Neural cell (in vitro differentiated cells): ENCODE results near the gene NKAIN2. TPM values are rescaled to one million over a fixed set of nuclear protein-coding genes. Genes with fewer than 3 reads are reported as not detected.

Experiments
- H2AFZ ChIP-seq: fragments of 200-600, 300-800 bp; sonication (generic), shearing (Covaris generic); 2 replicates; pipeline ENCODE4 v1.6.0; 2014; ENCODE audit warnings: low read depth, mild to moderate bottlenecking, antibody characterized with exemption, low read length, moderate library complexity
- H3F3A ChIP-seq: fragments of 200-600 bp; shearing (Covaris generic); 2 replicates; pipeline ENCODE4 v1.6.1; 2016; ENCODE audit warnings: mild to moderate bottlenecking, moderate library complexity, mixed read lengths, antibody characterized with exemption, low read length; ENCODE audit not compliant: insufficient read depth, poor library complexity, severe bottlenecking
- H3K27ac ChIP-seq: fragments of 200-600, 300-800 bp; sonication (generic), shearing (Covaris generic); 2 replicates; pipeline ENCODE4 v1.5.1; 2014; ENCODE audit warnings: mild to moderate bottlenecking, low read length, moderate library complexity
- H3K27me3 ChIP-seq: fragments of 300-800, 200-600 bp; sonication (generic), shearing (Covaris generic); 2 replicates; pipeline ENCODE4 v1.6.0; 2014; ENCODE audit warnings: mild to moderate bottlenecking, low read depth, low read length, moderate library complexity; ENCODE audit not compliant: insufficient read depth
- H3K36me3 ChIP-seq: fragments of 300-800, 200-600 bp; sonication (generic), shearing (Covaris generic); 2 replicates; pipeline ENCODE4 v1.5.1; 2014; ENCODE audit warnings: mild to moderate bottlenecking, antibody characterized with exemption, low read length, moderate library complexity; ENCODE audit not compliant: insufficient read depth
- H3K4me2 ChIP-seq: fragments of 300-800, 200-600 bp; sonication (generic), shearing (Covaris generic); 2 replicates; pipeline ENCODE4 v1.6.0; 2014; ENCODE audit warnings: mild to moderate bottlenecking, low read length
- H3K4me3 ChIP-seq: fragments of 300-800, 200-600 bp; sonication (generic), shearing (Covaris generic); 2 replicates; pipeline ENCODE4 v1.5.1; 2014; ENCODE audit warnings: mild to moderate bottlenecking, low read length, moderate library complexity
- H3K79me2 ChIP-seq: fragments of 200-600 bp; shearing (Covaris generic); replicated peaks from 2 replicates; pipeline ENCODE4 v1.6.0; 2014; ENCODE audit warnings: mild to moderate bottlenecking, low read length, moderate library complexity; ENCODE audit not compliant: insufficient read depth
- H3K9ac ChIP-seq: fragments of 300-800, 200-600 bp; sonication (generic), shearing (Covaris generic); 2 replicates; pipeline ENCODE4 v1.6.1; 2016; ENCODE audit warnings: mild to moderate bottlenecking, low read length, mixed read lengths
- H3K9me2 ChIP-seq: fragments of 200-600 bp; shearing (Covaris generic); 2 replicates; pipeline ENCODE4 v1.6.1; 2016; ENCODE audit warnings: mild to moderate bottlenecking, low read length, mixed read lengths; ENCODE audit not compliant: insufficient read depth
- H3K9me3 ChIP-seq: fragments of 200-600, 300-800 bp; sonication (generic), shearing (Covaris generic); 2 replicates; pipeline ENCODE4 v1.6.1; 2016; ENCODE audit warnings: mild to moderate bottlenecking, mixed run types, low read length, moderate library complexity, mixed read lengths
- H4K20me1 ChIP-seq: fragments of 200-600 bp; shearing (Covaris generic); 2 replicates; pipeline ENCODE4 v1.6.1; 2016; ENCODE audit warnings: mild to moderate bottlenecking, mixed run types; ENCODE audit not compliant: insufficient read depth
- EP300 ChIP-seq: fragments of 450-650 bp; conservative IDR thresholded peaks from 2 replicates; pipeline ENCODE4 v1.6.1; 2014; ENCODE audit warnings: antibody characterized with exemption, mild to moderate bottlenecking, moderate library complexity; ENCODE audit not compliant: poor library complexity, severe bottlenecking
- EZH2 ChIP-seq: fragments of 200-600, 300-800 bp; shearing (Covaris generic), sonication (generic); IDR thresholded peaks from 2 replicates; pipeline ENCODE4 v1.6.1; 2014; ENCODE audit warnings: antibody characterized with exemption, low read length, borderline replicate concordance, mild to moderate bottlenecking; ENCODE audit not compliant: insufficient read depth, poor library complexity, severe bottlenecking
- MXI1 ChIP-seq: fragments of 450-650 bp; conservative IDR thresholded peaks from 2 replicates; pipeline ENCODE4 v1.6.1; 2014; ENCODE audit warnings: antibody characterized with exemption, mild to moderate bottlenecking; ENCODE audit not compliant: poor library complexity, severe bottlenecking
- POLR2AphosphoS5 ChIP-seq: IDR thresholded peaks from 2 replicates; pipeline ENCODE4 v1.6.1; 2012
- RAD21 ChIP-seq: fragments of 450-650 bp; conservative IDR thresholded peaks from 2 replicates; pipeline ENCODE4 v1.6.1; 2014; ENCODE audit warnings: antibody characterized with exemption, mild to moderate bottlenecking, moderate library complexity
- SMC3 ChIP-seq: fragments of 450-650 bp; conservative IDR thresholded peaks from 2 replicates; pipeline ENCODE4 v1.6.1; 2014; ENCODE audit warnings: antibody characterized with exemption, mild to moderate bottlenecking, moderate library complexity; ENCODE audit not compliant: poor library complexity
- TAF1 ChIP-seq: IDR thresholded peaks from 2 replicates; pipeline ENCODE4 v1.6.1; 2012; ENCODE audit warnings: low read depth
- polyA plus RNA-seq: library from polyadenylated mRNA; depleted of rRNA; stranded (reverse); fragments of >200 nt; gene quantifications from 2 replicates; pipeline ENCODE4 v1.2.3, GENCODE V29; 2014
- TF ChIP-seq, protein P1 (sequence below): IDR thresholded peaks from 2 replicates; pipeline ENCODE4 v1.6.1; 2012; ENCODE audit warnings: borderline replicate concordance
- TF ChIP-seq, protein P2 (sequence below): fragments of 450-650 bp; IDR thresholded peaks from 2 replicates; pipeline ENCODE4 v1.5.1; 2014; ENCODE audit warnings: antibody characterized with exemption, mild to moderate bottlenecking, moderate library complexity; ENCODE audit not compliant: poor library complexity, severe bottlenecking

Gene NKAIN2
- polyA plus RNA-seq, 1 donor from 2014 or later, result 23.2 TPM

DNA sequence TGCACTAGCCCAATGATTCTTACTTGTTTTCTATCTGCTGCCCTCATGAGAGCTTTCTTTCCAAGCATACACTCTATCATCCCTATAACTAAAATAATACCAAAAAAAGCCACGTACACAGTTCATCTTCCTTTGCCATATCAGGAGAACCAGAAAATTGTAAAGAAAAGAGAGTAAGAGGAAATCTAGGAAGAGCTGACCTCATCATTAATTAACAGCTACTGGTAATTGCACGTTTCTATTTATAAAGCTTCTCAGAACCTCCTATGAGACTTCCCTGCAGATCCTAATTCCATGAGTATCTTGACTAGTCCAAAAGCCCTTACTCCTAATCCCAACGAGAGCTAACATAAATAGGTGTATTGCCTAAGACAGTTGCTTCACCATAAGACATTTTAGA is 967.1 kb downstream of the NKAIN2 start:
- Histone ChIP-seq H3F3A (no peaks in the 10 kb centered on the region), H3K9ac (no peak overlapping the region), H3K4me2 (no peak overlapping the region), H3K36me3 (no peaks in the 10 kb centered on the region), H3K4me3 (peak overlapping the region; percentile 38), H2AFZ (no peak overlapping the region), H4K20me1 (no peaks in the 10 kb centered on the region), H3K27ac (peak overlapping the region; percentile 80), H3K9me2 (no peaks in the 10 kb centered on the region), H3K79me2 (no peaks in the 10 kb centered on the region), H3K27me3 (no peaks in the 10 kb centered on the region), H3K9me3 (no peaks in the 10 kb centered on the region)
- TF ChIP-seq TAF1 (no peak), MXI1 (no peak), EP300 (no peak), POLR2AphosphoS5 (no peak), RAD21 (no peak), EZH2 (no peak), SMC3 (no peak)
- TF ChIP-seq, protein P1, sequence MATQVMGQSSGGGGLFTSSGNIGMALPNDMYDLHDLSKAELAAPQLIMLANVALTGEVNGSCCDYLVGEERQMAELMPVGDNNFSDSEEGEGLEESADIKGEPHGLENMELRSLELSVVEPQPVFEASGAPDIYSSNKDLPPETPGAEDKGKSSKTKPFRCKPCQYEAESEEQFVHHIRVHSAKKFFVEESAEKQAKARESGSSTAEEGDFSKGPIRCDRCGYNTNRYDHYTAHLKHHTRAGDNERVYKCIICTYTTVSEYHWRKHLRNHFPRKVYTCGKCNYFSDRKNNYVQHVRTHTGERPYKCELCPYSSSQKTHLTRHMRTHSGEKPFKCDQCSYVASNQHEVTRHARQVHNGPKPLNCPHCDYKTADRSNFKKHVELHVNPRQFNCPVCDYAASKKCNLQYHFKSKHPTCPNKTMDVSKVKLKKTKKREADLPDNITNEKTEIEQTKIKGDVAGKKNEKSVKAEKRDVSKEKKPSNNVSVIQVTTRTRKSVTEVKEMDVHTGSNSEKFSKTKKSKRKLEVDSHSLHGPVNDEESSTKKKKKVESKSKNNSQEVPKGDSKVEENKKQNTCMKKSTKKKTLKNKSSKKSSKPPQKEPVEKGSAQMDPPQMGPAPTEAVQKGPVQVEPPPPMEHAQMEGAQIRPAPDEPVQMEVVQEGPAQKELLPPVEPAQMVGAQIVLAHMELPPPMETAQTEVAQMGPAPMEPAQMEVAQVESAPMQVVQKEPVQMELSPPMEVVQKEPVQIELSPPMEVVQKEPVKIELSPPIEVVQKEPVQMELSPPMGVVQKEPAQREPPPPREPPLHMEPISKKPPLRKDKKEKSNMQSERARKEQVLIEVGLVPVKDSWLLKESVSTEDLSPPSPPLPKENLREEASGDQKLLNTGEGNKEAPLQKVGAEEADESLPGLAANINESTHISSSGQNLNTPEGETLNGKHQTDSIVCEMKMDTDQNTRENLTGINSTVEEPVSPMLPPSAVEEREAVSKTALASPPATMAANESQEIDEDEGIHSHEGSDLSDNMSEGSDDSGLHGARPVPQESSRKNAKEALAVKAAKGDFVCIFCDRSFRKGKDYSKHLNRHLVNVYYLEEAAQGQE, result no peak
- TF ChIP-seq, protein P2, sequence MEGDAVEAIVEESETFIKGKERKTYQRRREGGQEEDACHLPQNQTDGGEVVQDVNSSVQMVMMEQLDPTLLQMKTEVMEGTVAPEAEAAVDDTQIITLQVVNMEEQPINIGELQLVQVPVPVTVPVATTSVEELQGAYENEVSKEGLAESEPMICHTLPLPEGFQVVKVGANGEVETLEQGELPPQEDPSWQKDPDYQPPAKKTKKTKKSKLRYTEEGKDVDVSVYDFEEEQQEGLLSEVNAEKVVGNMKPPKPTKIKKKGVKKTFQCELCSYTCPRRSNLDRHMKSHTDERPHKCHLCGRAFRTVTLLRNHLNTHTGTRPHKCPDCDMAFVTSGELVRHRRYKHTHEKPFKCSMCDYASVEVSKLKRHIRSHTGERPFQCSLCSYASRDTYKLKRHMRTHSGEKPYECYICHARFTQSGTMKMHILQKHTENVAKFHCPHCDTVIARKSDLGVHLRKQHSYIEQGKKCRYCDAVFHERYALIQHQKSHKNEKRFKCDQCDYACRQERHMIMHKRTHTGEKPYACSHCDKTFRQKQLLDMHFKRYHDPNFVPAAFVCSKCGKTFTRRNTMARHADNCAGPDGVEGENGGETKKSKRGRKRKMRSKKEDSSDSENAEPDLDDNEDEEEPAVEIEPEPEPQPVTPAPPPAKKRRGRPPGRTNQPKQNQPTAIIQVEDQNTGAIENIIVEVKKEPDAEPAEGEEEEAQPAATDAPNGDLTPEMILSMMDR, result no peak

DNA sequence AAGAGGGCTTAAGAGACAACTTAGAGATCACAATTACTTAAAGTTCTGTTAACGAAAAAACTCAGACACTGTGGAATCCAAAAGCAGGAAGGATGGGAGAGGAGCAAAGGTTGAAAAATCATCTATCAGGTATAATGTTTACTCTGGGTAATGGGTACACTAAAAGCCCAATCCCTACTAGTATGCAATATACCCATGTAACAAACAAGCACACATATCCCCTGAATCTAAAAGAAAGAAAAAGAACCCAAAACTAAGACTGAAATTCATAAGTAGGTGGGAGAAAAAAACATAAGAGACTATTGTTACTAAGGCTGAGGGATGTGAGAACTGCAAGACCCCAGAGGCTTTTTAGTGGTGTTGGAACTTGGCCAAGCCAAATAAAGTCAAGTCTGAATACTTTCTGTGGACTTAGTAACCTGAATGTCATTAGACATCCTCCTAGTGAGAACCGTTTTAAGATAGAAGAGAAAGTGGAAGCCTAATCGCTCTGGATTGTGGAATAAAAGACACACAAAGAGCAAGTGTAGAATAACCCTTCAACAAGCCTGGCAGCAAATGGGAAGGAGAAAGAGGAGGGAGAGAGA is 969.2 kb downstream of the NKAIN2 start:
- TF ChIP-seq EZH2, result no peak
- no peak for TF ChIP-seq RAD21
- TF ChIP-seq TAF1, result no peak
- TF ChIP-seq, protein P2, result no peak
- TF ChIP-seq SMC3, result no peak
- Histone ChIP-seq H3K9ac (no peak overlapping the region), H3K9me3 (no peaks in the 10 kb centered on the region), H2AFZ (no peak overlapping the region), H3K27ac (no peak overlapping the region), H3K4me3 (no peak overlapping the region), H3K79me2 (no peaks in the 10 kb centered on the region), H3K4me2 (no peak overlapping the region), H3K36me3 (no peaks in the 10 kb centered on the region), H3K9me2 (no peaks in the 10 kb centered on the region), H3K27me3 (no peaks in the 10 kb centered on the region), H4K20me1 (no peaks in the 10 kb centered on the region), H3F3A (no peaks in the 10 kb centered on the region)
